Amniotic epithelial cell (primary cell): ENCODE data around the gene PLSCR1.
"Not testable (repeated sequence)": the region's sequence is repeated elsewhere in the genome, so short reads cannot be mapped to it uniquely, and the experiment has no call there.

ENCODE experiments used
- DNase-seq: peaks from one replicate; pipeline ENCODE4 v3.0.0-alpha.2; 2010; ENCODE audit warnings: low read depth

PLSCR1 gene

DNA sequence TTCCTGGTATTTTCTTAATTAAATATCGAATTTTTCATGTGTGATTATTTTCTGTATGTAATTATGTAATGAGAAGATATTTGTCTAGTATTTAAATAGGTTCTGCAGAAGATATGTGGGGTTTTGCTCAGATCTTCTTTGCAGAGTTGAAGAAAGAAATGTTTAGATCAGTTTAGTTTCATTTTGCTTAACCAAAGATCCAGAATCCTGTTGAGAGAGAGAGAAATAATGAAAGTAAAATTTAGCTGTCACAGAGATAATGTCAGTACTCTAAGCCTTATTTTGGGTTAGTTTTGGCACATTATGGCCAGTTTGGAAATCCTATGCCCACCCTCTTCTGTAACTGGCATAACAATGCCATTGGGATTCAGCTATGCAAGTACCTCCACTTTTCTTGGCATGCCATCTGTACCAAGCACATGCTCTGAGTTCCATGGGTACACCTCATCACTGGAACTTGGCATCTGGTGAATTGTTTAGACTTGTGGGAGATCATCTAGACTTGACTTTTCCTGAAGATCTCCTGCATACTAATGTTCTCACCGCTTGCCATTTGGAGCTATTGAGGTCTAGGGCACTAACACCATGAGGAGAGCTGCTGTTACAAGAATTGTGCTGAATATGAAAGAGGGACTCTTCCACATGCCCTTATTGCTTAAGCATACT lies 30.9 kb downstream of the PLSCR1 start:
- DNase-seq = no peak

- DNase-seq = no peak
These were observed 32.8 kb downstream of the PLSCR1 start for GRCh38 chr3:146511402-146512134.

DNA sequence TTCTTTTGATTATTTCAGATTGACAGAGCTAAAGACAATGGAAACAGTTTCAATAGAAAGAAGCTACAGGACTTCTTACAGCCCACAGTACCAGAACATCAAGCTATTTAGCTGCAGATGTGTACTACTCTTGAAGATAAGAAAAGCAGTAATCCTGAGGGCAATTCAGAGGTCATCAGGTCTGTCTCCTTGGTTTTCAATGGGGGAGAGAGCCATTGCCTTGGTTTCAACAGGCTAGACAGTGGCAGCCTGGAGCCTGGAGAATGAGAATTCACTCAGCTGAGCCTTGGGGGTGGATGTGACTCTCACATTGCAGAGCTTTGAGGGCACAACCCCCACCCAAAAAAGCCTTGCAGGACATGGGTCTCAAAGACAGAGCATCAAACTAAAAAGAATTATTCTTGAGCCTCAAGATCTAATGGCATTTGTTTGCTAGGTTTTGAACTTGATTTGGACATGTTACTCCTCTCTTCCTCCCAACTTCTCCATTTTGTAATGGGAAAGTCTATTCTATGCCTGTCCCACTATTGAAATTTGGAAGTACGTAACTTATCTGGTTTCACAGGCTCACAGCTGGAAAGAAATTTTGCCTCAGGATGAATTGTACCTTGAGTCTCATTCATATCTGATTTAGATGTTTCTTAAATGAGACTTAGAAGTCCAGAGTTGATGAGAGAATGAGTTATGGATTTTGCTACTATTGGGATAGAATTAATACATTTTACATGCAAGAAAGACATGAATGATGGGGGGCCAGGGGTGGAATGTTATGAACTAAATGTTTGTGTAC lies 36.9 kb downstream of the PLSCR1 start:
- DNase-seq = no peak

- DNase-seq = peak; percentile 44
These were observed 38.9 kb downstream of the PLSCR1 start for GRCh38 chr3:146505516-146505915.

GRCh38 chr3:146504498-146505197 lies 39.8 kb downstream of the PLSCR1 start:
- no peak for DNase-seq

DNA sequence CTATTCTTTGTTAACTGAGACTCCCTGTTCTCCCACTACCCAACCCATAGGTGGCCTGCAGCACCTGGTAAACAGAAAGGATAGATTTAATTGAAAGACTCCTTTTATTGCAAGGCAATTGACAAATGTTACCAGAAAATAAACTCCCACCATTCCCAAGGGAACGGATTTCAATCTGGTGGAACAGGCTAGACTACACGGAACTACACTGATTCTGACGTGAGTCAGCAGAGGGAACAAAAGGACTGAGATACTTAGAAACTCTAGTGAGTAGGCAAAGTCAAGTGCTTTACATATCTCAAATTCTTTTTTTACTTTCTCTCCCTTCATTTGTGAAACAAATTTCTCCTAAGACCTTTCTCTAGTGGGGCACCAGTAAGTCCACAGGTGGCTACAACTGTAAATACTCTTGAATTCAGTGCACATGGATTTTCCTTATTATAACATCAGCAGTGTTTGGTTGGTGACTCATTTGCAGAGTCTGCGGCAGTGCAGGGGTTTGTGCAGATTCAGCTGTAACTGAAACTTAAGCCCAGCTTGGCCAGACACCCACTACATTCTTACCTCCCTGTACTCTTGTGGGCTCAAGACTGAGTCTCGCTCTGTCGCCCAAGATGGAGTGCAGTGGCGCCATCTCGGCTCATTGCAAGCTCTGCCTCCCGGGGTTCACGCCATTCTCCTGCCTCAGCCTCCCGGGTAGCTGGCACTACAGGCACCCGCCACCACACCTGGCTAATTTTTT lies 40.8 kb downstream of the PLSCR1 start:
- DNase-seq = peak; percentile 90

- peak; percentile 52 for DNase-seq
These were observed 41.4 kb downstream of the PLSCR1 start for GRCh38 chr3:146502887-146503460.

GRCh38 chr3:146501752-146502151 lies 42.7 kb downstream of the PLSCR1 start:
- no peak for DNase-seq

- DNase-seq = no peak
These were observed 44.7 kb downstream of the PLSCR1 start for GRCh38 chr3:146499701-146500100.

GRCh38 chr3:146498002-146498736 lies 46.2 kb downstream of the PLSCR1 start:
- DNase-seq = no peak

GRCh38 chr3:146497145-146497843 lies 47.1 kb downstream of the PLSCR1 start:
- not testable (repeated sequence) for DNase-seq

GRCh38 chr3:146496726-146497125 lies 47.7 kb downstream of the PLSCR1 start:
- peak; percentile 54 for DNase-seq

DNA sequence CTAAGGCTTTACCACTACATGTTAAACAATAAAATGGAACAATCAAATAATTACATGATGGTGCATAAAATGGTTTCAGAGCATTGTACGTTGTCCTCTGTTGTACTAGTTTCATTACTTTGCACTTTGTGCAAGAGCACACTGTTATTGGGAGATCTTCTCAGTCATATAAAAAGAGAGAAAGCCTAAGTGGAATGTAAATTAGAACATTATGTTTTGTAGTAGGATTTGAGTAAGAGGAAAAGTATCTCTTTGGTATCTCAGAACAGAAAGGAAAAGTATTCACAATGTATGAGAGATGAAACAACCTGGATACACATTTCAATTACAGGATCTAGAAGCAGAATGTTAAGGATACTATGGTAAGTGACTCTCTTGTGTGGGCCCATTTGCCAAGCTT lies 48.2 kb downstream of the PLSCR1 start:
- DNase-seq = no peak

DNA sequence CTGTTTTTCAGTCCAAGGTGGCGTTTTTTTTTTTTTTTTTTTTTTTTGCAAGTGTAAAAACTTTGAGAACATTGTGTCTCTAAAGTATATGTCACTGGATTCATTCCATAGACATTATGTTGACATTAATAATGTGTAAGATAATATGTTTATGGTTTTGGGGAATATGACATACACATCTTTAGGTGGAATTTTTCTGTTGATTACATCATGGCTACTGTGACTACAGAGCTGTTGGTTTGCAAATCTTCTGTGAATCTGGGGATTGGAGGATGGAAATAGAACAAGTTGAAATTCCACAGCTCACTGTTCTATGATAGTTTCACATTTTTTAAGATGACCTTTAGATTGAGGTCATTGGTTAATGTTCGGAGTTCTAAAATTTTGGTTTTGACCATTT lies 50.6 kb downstream of the PLSCR1 start:
- DNase-seq = peak; percentile 78

- peak; percentile 82 for DNase-seq
These were observed 51.2 kb downstream of the PLSCR1 start for GRCh38 chr3:146493221-146493620.

GRCh38 chr3:146491303-146491702 lies 53.1 kb downstream of the PLSCR1 start:
- peak; percentile 58 for DNase-seq

GRCh38 chr3:146485297-146485696 lies 59.1 kb downstream of the PLSCR1 start:
- DNase-seq = no peak

- DNase-seq = no peak
These were observed 68.2 kb downstream of the PLSCR1 start for GRCh38 chr3:146476094-146476740.

DNA sequence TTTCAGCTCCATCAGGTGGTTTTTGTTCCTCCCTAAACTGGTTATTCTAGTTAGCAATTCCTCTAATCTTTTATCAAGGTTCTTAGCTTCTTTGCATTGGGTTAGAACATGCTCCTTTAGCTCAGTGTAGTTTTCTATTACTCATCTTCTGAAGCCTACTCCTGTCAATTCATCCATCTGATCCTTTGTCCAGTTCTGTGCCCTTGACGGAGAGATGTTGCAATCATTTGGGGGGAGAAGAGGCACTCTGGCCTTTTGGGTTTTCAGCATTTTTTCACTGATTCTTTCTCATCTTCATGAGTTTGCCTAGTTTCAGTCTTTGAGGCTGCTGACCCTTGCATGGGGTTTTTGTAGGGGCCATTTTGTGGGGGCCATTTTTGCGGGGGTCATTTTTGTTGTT lies 69.4 kb downstream of the PLSCR1 start:
- not testable (repeated sequence) for DNase-seq
